Measurements from ENCODE around the gene SNAPC1.

GRCh38 chr14:61765225-61765943, 3.2 kb downstream of the SNAPC1 start:
- TF ChIP-seq, protein P1, sequence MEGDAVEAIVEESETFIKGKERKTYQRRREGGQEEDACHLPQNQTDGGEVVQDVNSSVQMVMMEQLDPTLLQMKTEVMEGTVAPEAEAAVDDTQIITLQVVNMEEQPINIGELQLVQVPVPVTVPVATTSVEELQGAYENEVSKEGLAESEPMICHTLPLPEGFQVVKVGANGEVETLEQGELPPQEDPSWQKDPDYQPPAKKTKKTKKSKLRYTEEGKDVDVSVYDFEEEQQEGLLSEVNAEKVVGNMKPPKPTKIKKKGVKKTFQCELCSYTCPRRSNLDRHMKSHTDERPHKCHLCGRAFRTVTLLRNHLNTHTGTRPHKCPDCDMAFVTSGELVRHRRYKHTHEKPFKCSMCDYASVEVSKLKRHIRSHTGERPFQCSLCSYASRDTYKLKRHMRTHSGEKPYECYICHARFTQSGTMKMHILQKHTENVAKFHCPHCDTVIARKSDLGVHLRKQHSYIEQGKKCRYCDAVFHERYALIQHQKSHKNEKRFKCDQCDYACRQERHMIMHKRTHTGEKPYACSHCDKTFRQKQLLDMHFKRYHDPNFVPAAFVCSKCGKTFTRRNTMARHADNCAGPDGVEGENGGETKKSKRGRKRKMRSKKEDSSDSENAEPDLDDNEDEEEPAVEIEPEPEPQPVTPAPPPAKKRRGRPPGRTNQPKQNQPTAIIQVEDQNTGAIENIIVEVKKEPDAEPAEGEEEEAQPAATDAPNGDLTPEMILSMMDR (IDR thresholded peaks at IDR 0.05; ENCODE audit: extremely low read depth in 1 of 2, insufficient read depth in 1 of 2, low read depth in 1 of 2, low read length in 2 of 2): no peak
- TF ChIP-seq EZH2 (IDR thresholded peaks at IDR 0.05; ENCODE audit: borderline replicate concordance, low read depth, low read length, severe bottlenecking) (no peak), JUN (IDR thresholded peaks at IDR 0.05; ENCODE audit: borderline replicate concordance, insufficient read depth, insufficient read length, low read depth) (no peak), POLR2A (IDR thresholded peaks at IDR 0.05; ENCODE audit: low read depth, low read length) (no peak), MAX (IDR thresholded peaks at IDR 0.05; ENCODE audit: insufficient read depth, insufficient read length) (no peak), POLR2AphosphoS5 (IDR thresholded peaks at IDR 0.05; ENCODE audit: insufficient read depth, low read depth, low read length) (no peak), FOS (IDR thresholded peaks at IDR 0.05; ENCODE audit: borderline replicate concordance, insufficient read depth, low read length) (no peak), MYC (IDR thresholded peaks at IDR 0.05; ENCODE audit: low read depth, low read length) (no peak), GATA2 (IDR thresholded peaks at IDR 0.05; ENCODE audit: insufficient read depth, insufficient read length, low read depth, low read length) (no peak)

Measured in endothelial cell of umbilical vein (primary cell).